ENCODE data around the gene ZC3HAV1. TPM values are rescaled to one million over a fixed set of nuclear protein-coding genes. Genes with fewer than 3 reads are reported as not detected.
"Not testable (repeated sequence)": the region's sequence is repeated elsewhere in the genome, so short reads cannot be mapped to it uniquely, and the experiment has no call there.

The ZC3HAV1 gene
- total RNA-seq, 1 donor from 2014 or later = 21.0 TPM

- H3K4me3 ChIP-seq (ENCODE audit: low read depth, low read length) = no peak overlapping the region
- DNase-seq (ENCODE audit: low read depth) = no peak
- TF ChIP-seq, protein P1, sequence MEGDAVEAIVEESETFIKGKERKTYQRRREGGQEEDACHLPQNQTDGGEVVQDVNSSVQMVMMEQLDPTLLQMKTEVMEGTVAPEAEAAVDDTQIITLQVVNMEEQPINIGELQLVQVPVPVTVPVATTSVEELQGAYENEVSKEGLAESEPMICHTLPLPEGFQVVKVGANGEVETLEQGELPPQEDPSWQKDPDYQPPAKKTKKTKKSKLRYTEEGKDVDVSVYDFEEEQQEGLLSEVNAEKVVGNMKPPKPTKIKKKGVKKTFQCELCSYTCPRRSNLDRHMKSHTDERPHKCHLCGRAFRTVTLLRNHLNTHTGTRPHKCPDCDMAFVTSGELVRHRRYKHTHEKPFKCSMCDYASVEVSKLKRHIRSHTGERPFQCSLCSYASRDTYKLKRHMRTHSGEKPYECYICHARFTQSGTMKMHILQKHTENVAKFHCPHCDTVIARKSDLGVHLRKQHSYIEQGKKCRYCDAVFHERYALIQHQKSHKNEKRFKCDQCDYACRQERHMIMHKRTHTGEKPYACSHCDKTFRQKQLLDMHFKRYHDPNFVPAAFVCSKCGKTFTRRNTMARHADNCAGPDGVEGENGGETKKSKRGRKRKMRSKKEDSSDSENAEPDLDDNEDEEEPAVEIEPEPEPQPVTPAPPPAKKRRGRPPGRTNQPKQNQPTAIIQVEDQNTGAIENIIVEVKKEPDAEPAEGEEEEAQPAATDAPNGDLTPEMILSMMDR (conservative IDR thresholded peaks at IDR 0.05; ENCODE audit: low read depth, low read length) = no peak
Measured at GRCh38 chr7:139065323-139065722, 44.2 kb downstream of the ZC3HAV1 start.

DNA sequence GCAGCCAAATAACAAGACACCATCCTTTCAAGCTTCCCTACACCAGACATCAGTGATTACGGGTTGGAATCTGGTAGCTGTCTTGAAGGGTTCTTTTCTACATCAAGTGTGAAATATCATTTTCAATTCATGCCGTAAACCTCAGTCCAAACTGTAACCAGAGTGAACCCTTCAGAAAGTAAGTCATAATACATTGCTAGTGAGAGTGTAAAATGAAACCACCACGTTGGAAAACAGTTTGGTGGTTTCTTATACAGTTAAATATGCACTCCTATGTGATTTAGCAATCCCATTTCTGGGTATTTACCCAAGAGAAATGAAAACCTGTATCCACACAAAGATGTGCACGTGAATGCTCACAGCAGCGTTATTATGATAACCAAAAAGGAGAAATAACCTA, 48.1 kb downstream of the ZC3HAV1 start:
- no peak overlapping the region for H3K4me3 ChIP-seq (ENCODE audit: low read depth, low read length)
- no peak for DNase-seq (ENCODE audit: low read depth)
- TF ChIP-seq, protein P1 (conservative IDR thresholded peaks at IDR 0.05; ENCODE audit: low read depth, low read length) = no peak

GRCh38 chr7:139060695-139061237, 48.8 kb downstream of the ZC3HAV1 start:
- DNase-seq (ENCODE audit: low read depth) = no peak
- H3K4me3 ChIP-seq (ENCODE audit: low read depth, low read length) = no peak overlapping the region
- TF ChIP-seq, protein P1 (conservative IDR thresholded peaks at IDR 0.05; ENCODE audit: low read depth, low read length) = no peak

- TF ChIP-seq, protein P1 (conservative IDR thresholded peaks at IDR 0.05; ENCODE audit: low read depth, low read length) = no peak
- no peak overlapping the region for H3K4me3 ChIP-seq (ENCODE audit: low read depth, low read length)
- DNase-seq (ENCODE audit: low read depth) = no peak
Measured at GRCh38 chr7:139059905-139060304, 49.6 kb downstream of the ZC3HAV1 start.

DNA sequence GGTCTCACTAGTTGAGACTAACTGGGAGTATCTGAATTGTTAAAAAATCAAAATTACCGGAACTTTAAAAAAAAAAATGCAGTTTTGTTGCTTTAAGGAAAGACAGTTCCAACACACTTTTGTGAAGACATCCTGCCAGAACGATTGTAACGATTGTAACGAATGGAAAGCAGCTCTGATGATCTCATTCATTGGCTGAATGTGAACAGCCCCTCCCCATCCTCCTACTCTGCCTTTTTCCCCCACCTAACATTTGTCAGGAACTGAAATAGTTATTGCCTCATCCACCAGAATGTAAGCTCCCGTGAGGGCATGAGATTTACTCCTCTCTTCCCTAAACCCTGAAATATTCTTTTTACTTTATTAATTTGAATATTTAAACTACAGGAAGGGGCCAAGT, 50.6 kb downstream of the ZC3HAV1 start:
- TF ChIP-seq, protein P1 (conservative IDR thresholded peaks at IDR 0.05; ENCODE audit: low read depth, low read length) = no peak
- no peak for DNase-seq (ENCODE audit: low read depth)
- H3K4me3 ChIP-seq (ENCODE audit: low read depth, low read length) = no peak overlapping the region

DNA sequence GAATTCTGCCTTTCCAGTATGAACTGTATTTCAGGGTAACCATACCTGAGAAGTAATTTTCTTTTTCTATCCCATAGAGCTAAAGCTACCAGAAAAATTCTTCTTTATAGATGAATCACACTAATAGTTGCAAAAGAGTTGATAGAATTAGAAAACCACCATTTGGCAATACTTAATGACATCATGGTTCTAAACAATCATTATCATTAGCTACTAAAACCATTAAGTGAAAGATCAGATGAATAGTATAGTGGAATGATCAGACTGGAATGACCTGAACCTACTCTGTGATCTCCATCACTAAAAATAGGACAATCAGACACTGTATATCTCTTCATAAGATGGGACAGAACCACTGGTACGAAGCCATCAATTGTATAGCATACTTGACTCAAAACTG, 53.8 kb downstream of the ZC3HAV1 start:
- H3K4me3 ChIP-seq (ENCODE audit: low read depth, low read length) = no peak overlapping the region
- no peak for DNase-seq (ENCODE audit: low read depth)
- TF ChIP-seq, protein P1 (conservative IDR thresholded peaks at IDR 0.05; ENCODE audit: low read depth, low read length) = no peak

- DNase-seq (ENCODE audit: low read depth); H3K4me3 ChIP-seq (ENCODE audit: low read depth, low read length): not testable (repeated sequence)
Measured at GRCh38 chr7:139054656-139055055, 54.9 kb downstream of the ZC3HAV1 start.

All from epithelial cell of proximal tubule (primary cell).